HG03060 (cell line): ENCODE data around the gene MTUS2.

Experiments used
- ATAC-seq: cut with Tn5 transposase; IDR thresholded peaks from one replicate; pipeline ENCODE4 v1.9.1; 2021; ENCODE audit warnings: low read depth, moderate number of reproducible peaks; ENCODE audit not compliant: unreplicated experiment

MTUS2 gene

DNA sequence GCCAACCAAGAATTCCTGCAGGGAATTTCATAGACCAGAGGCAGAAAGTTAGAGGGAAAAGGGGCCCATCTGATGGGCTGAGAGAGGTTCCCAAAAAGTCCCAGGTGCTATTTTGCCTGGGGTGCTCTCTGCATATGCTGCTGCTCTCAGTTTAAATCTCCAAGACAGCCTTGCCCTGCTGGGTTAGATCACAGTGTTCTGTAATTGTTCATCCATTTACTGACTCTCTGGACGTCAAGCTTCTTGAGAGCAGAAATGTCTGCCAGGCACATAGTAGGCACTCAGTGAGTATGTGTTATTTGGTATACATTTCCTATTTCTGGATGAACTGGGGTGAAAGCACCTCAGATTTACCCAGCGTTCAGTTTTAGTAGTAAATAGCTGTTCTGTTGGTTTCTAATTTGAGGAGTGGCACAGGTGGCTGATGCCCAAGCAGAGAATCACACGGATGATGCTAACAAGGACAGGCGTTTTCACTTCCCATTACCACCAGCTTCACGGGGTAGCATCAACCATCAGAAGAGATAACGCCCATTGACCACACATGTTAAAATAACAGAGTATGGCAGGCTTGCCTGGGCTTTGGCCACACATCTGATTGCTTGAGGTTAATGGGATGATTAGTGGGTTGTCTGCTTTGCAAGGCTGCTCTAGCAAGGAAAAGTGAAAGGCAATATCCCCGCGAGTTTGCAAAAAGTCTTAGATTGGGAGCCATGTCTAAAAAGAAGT is 614.2 kb downstream of the MTUS2 start:
- peak; percentile 49 for ATAC-seq

DNA sequence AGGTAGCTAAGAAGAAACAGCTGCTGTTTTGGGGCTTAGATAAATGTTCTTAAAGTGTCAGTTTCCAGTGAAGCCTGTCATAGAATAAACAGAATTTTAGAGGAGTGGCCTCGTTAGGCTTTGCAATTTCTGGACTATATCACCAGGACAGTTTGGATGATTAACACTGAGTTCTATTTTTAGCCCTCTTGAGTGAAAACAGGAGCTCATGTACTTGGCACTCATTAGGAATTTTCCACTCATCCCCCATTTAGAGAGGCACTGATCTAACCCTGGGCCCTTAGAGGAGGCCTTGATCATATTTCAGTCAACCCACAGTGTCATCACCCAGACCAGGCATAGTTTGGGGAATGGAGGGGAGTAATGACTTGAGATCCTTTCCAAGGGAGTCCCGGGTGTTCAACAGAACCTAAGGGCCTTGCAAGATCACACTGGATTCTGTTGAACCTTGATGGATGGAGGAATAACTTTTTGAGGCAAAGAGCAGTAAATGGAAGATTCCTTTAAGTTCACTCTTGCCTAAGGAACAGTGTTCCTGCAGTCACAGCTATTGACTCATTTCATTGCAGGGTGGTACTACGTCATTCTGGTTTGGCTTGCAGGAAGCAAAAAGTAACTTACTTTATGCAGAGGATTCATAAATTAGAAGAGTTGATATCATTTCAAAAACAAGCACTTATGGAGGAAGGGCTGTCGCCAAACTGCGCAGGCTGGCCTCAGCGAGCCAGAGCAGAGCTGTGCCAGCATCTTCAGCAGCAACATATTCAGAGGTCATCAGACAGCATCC is 615.2 kb downstream of the MTUS2 start:
- no peak for ATAC-seq

DNA sequence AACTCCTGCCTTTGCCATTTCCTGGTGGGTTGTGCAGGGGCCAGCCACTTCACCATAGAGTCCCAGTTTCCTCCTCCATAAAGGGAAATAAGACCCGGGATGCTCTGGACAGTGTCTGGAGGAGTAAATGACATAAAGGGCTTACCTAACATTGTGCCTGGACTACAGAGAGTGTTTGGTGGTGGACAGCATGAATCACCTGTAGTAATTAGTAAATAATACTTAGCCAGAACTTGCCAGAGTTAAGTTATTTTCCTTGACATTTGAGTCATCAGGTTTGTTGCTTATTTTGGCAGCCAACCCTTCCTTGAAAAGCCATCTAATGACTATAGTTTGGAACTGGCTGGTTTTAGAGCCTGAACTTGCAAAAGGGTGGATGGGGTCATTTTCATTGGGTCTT is 616.2 kb downstream of the MTUS2 start:
- ATAC-seq = no peak

DNA sequence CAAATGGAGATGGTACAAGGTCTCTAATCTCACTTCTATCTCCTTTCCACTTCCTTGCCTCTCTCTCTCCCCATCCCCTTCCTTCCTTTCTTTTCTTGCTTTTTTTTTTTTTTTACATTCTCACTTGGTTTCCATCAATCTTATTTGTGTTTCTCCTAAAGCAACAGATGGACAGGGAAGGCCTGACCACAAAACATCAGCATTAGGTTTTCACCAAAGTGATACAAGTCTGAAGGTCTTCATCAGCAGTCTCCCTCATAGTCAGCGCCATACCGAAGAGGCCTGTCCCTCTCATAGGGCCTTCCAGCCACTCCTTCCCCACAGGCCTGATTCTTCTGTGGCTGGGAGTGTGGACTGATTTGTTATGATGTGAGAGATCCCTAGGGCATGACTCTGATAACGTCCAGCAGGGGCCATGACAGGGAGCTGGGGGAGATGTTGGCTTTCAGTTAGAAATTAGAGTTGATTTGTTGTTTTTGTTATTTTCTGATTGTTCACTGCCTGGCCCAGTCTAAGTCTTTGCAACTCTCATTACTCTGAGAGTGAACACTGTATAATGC is 616.7 kb downstream of the MTUS2 start:
- ATAC-seq = no peak

DNA sequence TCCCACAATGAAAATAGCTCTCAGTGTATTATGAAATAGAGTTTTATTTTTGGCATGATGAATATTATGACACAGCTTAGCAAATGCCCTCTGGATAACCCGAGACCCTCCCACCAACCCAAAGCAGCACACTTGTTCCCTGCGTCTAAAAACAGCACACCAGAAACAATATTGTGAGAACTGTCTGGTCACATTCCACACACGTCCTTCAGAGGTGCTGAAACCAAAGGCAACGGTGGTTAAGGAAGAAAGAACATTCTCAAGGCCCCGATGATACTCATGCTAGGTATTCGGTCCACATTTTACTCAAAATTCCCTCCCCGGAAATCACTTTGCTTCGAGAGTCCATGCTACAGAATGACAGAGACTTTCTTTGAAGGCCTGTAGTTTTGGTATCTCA is 618.6 kb downstream of the MTUS2 start:
- no peak for ATAC-seq

DNA sequence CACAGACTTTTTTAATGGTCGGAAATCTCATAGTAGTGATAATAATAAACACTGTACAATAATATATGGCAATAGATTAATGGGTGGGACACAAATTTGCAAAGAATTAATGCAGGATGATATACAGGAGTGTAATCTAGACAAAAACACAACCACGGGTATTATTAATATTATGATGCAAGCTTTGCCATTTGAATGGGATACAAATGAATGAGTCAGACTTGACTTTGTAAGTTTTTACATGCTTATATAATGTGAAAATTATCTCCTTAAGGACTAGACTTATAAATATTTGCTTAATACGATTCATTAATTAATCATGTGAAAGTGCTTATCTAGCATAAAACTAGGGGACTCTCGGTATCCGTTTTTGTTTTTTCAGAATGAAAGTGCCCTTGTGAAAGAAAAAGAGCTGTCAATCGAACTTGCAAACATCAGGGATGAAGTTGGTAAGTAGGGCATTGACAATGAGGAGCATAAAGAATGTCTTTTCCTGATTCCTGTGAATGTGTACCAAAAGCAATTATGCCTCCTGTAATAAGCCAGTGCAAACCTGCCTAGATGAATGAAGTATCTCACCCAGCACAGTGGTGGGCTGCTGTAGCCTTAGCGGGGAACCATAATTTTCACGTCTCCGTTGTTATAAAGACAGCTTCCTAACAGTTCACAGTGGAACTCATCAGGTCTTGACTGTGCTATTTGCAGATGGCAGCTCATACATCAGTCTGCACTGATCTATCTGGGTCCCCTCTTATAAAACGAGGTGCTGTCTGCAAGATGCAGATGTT is 619.7 kb downstream of the MTUS2 start:
- ATAC-seq = no peak

DNA sequence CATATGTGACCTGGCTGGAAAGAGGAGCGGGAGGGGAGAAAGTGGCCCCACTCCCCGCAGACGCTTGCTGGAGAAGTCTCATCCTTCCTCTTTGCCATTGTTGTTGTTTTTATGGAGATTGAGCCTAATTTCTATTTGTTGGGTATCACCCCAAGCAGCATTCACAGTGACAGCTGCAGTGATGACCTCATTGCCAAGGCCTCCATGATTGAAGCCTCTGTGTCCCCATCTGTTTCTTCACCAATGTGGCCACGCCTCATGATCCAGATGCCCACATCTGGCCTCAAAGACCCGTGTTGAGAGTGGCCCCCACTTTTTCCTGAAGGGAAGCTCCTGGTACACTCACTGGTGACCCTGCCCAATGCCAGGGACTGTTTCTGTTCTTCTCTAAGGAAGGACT is 621.2 kb downstream of the MTUS2 start:
- ATAC-seq = no peak

DNA sequence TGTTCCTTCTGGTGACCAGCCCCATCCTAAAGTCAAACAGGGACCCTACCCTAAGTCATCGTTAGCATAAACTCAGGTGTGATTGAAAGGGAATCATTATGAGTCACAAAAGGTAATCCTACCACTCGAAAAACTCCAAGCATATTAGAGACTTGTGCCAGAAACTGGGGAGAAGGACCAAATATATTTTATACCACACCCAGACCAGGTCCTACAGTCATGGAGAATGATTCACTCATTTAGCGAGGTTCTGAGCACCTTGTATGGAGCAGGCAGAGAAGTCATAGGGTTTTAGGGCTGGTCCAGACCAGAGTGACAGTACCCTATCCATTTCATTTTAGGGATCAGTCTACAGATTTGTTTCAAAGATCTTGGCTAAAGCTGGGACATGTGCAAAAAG is 625.9 kb downstream of the MTUS2 start:
- no peak for ATAC-seq

DNA sequence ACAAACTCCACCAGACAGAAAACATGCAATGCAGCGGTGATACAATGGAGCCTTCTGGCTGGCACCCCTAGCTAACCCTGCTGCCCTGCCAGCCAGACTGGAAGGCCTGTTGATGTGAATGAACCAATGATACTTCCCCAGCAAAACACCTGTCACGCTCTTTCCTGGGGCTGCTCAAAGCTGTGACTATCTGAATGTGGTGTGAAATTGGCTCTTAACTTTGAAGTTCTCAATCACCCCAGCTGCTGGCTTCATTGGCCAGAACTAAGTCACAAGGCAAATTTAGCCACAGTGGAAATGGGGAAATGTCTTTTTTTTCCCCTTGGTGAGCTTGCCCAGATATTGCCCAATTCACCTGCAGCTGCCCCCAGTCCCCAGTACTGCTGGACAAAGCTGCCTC is 628.0 kb downstream of the MTUS2 start:
- ATAC-seq = no peak

DNA sequence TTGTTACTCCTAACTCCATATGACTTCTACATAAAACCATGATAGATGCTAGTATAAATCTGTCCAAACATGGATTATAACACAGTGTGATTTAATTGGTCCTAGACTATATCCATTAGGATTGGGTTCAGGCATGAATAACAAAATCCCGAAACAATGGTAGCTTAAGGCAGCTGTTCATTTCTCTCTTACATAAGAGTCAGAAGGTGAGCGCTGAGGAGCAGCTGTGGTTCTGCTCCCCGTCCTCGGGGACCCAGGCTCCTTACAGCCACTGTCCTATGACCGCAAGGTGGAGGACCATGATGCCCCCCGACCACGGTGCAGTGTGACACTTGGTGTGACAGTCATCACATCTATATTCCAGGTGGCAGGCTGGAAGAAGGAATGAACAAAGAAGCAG is 629.6 kb downstream of the MTUS2 start:
- ATAC-seq = no peak

DNA sequence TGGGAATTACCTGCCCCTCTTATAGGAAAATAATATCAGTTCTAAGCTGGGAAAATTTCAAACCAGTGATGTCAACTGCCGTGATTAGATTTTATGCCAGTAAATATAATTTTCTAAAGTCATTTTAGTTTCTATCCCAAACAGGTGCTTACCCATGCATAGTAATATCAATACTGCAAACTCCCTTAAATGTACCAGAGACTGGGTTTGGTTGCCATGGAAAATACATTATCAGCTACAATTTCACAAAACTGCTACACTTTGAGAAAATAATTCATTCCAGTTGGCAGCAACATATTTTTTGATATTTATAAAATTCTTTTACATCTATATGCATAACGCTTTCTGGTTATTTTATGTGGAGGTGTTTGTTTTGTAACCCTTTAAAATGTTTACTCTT is 631.8 kb downstream of the MTUS2 start:
- ATAC-seq = no peak

DNA sequence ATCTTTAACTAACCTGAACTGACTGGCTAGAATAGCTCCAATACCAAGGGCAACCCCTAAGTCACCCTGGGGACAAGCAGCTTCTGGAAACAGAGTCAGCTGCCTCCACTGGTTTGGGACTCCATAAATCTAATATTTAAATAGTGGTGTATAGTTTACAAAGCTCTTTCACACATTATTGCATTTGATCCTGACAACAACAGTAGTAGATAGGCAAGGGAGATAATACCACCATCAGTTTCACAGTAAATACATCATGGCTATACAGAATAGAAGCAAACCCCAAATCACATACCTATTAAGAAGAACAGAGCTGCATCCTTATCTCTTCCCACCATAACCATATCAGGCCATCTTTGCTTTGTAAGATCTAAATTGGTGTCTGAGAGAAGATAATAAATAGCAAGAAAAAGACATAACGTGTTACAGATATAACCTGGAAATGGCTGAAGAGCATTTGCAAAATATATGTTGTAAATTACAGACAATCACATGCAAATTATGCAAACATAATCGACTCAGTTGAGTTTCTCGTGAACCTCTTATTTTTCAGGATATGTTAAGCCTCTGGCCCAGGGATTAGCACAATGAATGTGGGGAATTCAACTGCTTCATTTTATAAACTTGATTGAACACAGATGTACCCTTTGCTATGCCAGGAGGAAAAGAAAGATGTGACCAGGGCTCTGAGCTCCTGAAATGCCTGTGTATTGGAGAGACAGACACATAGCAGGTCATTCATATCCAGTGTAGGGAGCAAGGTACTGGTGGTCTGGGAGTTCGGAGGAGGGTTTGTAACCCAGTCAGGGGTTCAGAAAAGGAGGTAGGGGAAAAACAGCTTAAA is 632.9 kb downstream of the MTUS2 start:
- no peak for ATAC-seq

DNA sequence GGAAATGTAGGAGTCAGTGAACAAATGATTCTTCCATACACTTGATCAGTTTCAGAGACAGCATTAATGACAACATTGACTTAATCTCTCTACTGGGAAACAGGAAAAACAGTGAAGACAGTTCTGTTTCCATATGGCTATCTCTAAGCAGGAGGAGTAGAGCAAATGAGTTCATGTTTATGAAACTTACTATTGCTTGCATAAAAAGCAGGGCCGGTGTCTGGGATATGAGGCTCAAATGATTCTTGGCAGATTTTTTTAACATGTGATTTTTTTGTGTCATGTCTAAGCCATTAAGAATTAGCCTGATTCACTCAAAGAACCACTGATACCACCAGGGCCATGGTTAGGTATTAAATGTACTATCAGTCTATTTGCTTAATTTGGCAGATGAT is 633.5 kb downstream of the MTUS2 start:
- no peak for ATAC-seq

DNA sequence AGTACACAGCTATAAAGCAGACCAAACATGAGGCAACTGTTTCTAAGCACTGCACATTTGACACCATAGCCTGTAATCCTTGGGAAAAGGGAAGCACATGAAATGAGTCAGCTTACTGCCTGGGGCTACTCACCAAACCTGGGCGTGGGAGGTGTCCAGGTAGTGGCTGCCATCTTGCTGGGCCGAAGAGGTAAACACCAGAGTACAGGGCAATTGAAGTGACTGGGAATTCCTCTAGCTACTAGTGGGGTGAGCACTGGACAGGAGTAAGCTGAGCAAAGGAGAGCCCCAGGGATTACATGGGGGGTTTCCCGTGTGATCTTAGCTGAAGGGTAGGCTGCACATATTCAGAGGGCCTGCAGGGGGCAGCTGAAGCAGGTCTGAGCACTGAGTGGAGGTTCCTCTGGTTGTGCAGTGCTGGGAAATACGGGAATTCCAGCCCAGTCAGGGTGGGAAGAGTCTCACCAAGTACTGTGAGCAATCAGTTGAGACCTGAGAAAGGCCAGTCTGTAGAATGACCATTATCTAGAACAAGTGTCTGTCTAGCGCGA is 634.9 kb downstream of the MTUS2 start:
- no peak for ATAC-seq

DNA sequence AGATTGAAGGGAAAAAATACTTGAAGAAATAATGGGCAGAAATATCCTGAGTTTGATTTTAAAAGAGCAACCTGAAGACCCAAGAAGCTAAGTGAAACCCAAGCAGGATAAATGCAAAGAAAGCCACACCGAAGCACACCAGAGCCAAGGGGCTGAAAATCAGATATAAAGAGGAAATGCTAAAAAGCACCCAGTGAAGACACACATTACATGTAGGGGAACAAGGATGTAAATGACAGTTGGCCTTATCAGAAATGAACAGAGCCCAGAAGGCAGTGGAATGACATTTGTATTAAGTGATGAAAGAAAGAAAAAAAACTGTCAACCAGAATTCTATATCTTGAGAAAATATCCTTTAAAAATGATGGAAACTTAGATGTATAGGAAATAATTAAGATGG is 636.3 kb downstream of the MTUS2 start:
- ATAC-seq = no peak

DNA sequence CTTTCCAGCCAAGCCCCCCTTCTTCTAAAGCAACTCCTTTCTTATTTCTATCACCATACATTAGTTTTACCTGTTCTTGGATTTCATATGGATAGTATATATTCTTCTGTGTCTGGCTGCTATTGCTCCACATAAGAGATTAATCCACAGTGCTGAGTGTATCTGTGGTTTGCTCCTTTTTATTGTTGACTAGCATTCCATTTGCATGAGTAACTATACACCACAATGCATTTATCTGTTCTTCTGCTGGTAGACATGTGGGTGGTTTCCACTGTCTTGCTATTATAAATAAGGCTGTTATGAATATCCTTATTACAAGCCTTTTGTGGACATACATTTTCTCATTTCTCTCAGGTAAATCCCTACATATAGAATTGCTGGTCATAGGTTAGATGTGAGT is 637.2 kb downstream of the MTUS2 start:
- no peak for ATAC-seq

DNA sequence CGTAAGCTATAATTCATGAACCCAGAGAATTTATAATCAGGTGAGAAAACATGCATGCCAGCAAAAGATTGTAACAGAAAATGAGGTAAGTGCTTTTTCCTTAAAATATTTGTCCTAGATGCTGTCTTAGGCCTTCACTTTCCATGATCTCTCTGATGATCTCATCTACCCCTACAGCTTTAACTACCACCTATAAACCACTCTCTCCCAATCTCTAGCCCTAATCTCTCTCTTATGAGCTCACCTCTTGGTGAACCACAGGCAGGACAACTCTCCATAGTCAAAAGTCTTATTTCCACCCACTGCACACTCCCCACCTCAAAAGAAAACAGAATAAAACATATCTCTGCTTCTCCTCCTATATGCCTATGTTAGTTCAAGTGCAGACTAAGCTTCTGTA is 638.3 kb downstream of the MTUS2 start:
- no peak for ATAC-seq

DNA sequence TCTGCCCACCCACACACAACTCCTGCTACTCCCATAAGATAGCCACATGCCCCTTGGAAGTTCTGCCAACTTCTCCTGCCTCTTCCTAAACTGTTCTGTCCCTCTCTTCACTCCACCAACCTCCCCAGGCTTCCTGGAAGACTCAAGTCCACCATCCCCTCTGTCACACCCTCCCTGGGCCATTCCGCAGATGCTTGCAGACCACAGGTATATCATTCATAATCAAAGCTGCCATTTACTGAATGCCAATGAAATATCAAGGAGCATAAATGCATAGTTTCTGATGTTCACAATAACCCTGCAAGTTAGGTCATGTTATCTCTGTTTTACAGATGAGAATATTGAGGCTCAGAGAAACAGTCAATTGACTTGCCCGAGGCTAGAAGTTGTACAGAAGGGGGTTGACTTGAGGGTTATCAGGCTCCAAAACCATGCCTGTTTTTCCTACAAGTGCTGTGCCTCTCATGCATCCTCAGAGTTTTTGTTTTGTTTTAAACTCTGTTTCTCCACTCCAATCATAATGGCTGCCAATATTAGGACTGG is 639.7 kb downstream of the MTUS2 start:
- no peak for ATAC-seq

DNA sequence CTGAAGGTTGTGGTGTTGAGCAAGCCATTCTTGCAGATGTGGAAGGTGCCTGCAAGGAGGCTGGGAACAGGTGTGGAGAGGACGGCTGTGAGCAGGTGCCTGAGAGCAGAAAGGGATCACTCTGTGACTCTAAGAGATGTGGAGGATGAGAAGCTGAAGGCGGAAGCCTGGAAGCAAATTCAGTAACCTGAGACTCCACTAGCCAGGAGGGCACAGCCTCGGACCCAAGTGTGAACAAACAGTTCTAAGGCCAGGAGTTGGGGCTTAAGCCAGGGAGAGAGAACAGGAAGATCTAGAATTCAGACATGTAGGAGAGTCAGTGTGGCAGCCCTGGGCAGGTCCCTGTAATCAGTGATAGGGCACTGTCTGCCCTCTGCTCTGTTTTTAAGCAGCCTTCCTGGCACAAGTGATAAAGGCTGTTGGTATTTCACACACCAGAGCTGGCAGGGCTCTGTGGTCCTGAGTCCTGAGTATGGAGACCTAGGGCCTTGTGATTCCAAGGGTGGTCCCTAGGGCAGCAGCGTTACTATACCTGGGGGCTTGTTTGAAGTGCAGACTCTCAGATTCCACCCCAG is 644.1 kb downstream of the MTUS2 start:
- ATAC-seq = no peak
